Myocyte (in vitro differentiated cells): ENCODE data around the gene MATCAP1. TPM values are rescaled to one million over a fixed set of nuclear protein-coding genes. Genes with fewer than 3 reads are reported as not detected.

Experiments used
- DNase-seq: peaks from one replicate; pipeline ENCODE4 v3.0.0-alpha.2; 2012; ENCODE audit warnings: low read depth
- microRNA counts: library from miRNA; unstranded; fragments of <30 nt; microRNA quantifications from one replicate; lab custom pipeline; 2016
- microRNA-seq: library from miRNA; unstranded; fragments of <30 nt; microRNA quantifications from one replicate; pipeline ENCODE4, GENCODE V29; 2016
- total RNA-seq: library from RNA; depleted of rRNA; stranded (reverse); fragments of >200 nt; gene quantifications from 2 replicates; pipeline ENCODE4 v1.2.3, GENCODE V29; 2014

MATCAP1 gene
- total RNA-seq, 1 donor from 2014 or later = 27.2 TPM

DNA sequence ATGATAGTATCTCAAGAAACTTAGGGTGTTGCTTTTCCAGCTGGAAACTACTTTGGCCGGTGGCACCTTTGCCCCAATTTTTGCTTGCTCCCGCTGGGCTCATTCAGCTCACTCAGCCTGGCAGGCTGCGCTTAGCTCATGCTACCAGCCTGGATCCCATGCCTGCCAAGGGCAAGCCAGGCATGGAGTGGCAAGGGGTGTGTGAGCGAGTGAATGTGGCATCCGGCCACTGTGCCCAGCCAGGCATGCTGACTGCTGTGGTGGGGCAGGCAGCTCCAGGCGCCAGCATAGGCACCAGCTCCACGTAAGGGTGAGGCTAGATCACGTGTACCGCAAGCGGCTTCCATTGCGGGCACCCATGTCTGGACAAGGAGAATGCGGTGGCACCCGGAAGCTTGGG is 42.4 kb downstream of the MATCAP1 start:
- no peak for DNase-seq

DNA sequence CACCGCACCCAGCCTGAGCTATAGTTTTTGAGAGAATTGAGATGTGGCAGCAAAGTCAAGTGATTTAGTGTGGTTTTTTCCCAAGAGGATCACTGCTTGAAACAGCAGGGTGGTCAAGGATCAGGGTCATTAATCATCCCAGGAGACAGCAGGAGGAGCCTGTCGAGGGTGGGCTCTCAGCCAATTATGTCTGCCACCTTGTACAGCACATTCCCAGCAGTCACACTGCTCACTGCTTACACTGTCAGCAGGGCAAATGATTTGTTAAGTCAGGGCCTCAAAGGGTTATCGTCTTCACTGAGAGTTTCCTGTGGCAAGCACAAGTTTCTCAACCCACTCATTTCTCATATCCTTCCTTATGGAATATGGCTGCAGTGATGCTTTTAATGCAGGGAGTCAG is 46.2 kb downstream of the MATCAP1 start:
- no peak for DNase-seq

- no peak for DNase-seq
These were observed 54.3 kb downstream of the MATCAP1 start for GRCh38 chr16:67129422-67129821.

DNA sequence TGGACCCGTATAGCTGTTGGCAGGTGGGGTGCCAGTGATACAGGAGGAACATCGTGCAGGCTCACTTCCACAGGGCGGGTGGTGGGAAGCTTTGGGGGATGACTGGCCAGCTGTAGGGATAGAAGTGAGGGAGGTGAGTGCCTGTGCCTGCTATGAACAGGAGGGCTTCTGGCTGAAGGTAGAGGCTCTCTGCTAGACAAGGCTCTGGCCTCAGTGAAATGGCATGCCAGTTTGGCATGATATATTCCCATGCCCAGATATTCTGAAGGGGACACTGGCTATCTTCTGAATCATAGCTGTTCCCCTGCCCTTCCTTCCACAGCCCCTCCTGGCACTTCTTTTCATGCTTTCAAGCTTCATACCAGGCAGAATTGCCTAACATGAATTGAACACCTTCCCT is 54.9 kb downstream of the MATCAP1 start:
- DNase-seq = no peak

- DNase-seq = peak; percentile 63
These were observed 55.3 kb downstream of the MATCAP1 start for GRCh38 chr16:67128417-67128816.

MicroRNAs encoded within 50 kb of the gene (microRNA counts, 767-probe panel; counts per million panel counts)
- not detected for microRNA hsa-miR-328 (lab: Ali Mortazavi, UCI)

Small RNA genes within 50 kb of the gene (microRNA-seq; reads per million reads assigned to microRNA genes)
- gene MIR328 = 50.7 reads per million, percentile 48 among the genes with 10 or more reads in this experiment

Other genes with a start within 250 kb of the MATCAP1 start
- gene CIAO2B, start 249.6 kb downstream of the MATCAP1 start, total RNA-seq = 168 and 235 TPM in 2 replicates
- 70.7 and 81.0 TPM in 2 replicates for gene CES2, start 248.4 kb downstream of the MATCAP1 start, total RNA-seq
- 1.7 and 1.9 TPM in 2 replicates for gene CES3, start 222.7 kb downstream of the MATCAP1 start, total RNA-seq
- gene CES4A, start 195.4 kb downstream of the MATCAP1 start, total RNA-seq = 0.10 and 0.19 TPM in 2 replicates
- 54.1 and 75.1 TPM in 2 replicates for gene CBFB, start 154.8 kb downstream of the MATCAP1 start, total RNA-seq
- gene PHAF1, start 74.0 kb downstream of the MATCAP1 start, total RNA-seq = 22.4 and 30.7 TPM in 2 replicates
- gene B3GNT9, start 33.0 kb downstream of the MATCAP1 start, total RNA-seq = 56.1 and 57.4 TPM in 2 replicates
- gene TRADD, start 24.1 kb downstream of the MATCAP1 start, total RNA-seq = 19.1 and 21.0 TPM in 2 replicates
- gene FBXL8, start 24.0 kb downstream of the MATCAP1 start, total RNA-seq = 39.3 and 46.4 TPM in 2 replicates
- 20.9 and 29.3 TPM in 2 replicates for gene HSF4, start 19.2 kb downstream of the MATCAP1 start, total RNA-seq
- gene NOL3, start 13.4 kb downstream of the MATCAP1 start, total RNA-seq = 70.9 and 86.5 TPM in 2 replicates
- gene EXOC3L1, start 6.2 kb upstream of the MATCAP1 start, total RNA-seq = 0.99 and 2.1 TPM in 2 replicates
- gene E2F4, start 8.2 kb upstream of the MATCAP1 start, total RNA-seq = 75.8 and 93.9 TPM in 2 replicates
- gene ELMO3, start 15.2 kb upstream of the MATCAP1 start, total RNA-seq = 0.56 and 0.99 TPM in 2 replicates
- gene TMEM208, start 43.2 kb upstream of the MATCAP1 start, total RNA-seq = 31.6 and 32.8 TPM in 2 replicates
- 9.6 and 28.5 TPM in 2 replicates for gene FHOD1, start 63.5 kb upstream of the MATCAP1 start, total RNA-seq
- gene SLC9A5, start 65.0 kb upstream of the MATCAP1 start, total RNA-seq = 0.94 and 1.2 TPM in 2 replicates
- 0.32 and 0.42 TPM in 2 replicates for gene PLEKHG4, start 95.6 kb upstream of the MATCAP1 start, total RNA-seq
- gene KCTD19, start 142.8 kb upstream of the MATCAP1 start, total RNA-seq = not detected in 2 replicates
- not detected in 2 replicates for gene LRRC36, start 142.9 kb upstream of the MATCAP1 start, total RNA-seq
- gene TPPP3, start 209.5 kb upstream of the MATCAP1 start, total RNA-seq = 30.0 and 67.0 TPM in 2 replicates
- 12.8 and 19.2 TPM in 2 replicates for gene ZDHHC1, start 232.5 kb upstream of the MATCAP1 start, total RNA-seq
- 6.1 and 31.3 TPM in 2 replicates for gene HSD11B2, start 247.2 kb upstream of the MATCAP1 start, total RNA-seq